ENCODE results near the gene TBCEL.

TBCEL gene

DNA sequence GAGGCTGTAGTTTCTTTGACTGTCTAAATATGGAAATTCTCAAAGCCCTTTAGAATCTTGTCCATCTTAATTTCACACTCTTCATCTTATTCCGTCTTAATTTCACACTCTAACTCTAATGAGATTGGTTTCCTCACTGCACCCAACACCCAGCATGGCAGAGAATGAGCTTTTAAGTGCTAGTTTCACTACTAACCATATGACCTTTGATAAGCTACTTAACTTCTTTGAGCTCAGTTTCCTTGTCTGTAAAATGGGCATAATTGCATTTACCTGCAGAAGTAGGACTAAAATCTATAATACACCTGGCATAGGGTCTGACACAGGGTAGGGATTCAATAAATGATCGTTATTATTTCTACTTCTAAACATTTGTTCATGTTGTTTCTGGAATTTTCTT is 30.4 kb downstream of the TBCEL start:
- Mint-ChIP-seq H3K36me3 (ENCODE audit: insufficient read depth) (peaks cover 17% of the 10 kb centered on the region), H3K4me1 (no peaks in the 10 kb centered on the region), H3K27ac (ENCODE audit: low read depth) (no peak overlapping the region), H3K4me3 (no peak overlapping the region), H3K27me3 (no peaks in the 10 kb centered on the region), H3K9me3 (no peaks in the 10 kb centered on the region)
- DNase-seq (ENCODE audit: low spot score in 2 of 2) (no peak), ATAC-seq (replicated peaks; ENCODE audit: extremely low read depth, poor library complexity, severe bottlenecking) (no peak)

GRCh38 chr11:121055076-121055475 is 31.2 kb downstream of the TBCEL start:
- H3K36me3 Mint-ChIP-seq (ENCODE audit: insufficient read depth) = peaks cover 17% of the 10 kb centered on the region
- DNase-seq (ENCODE audit: low spot score in 2 of 2) (no peak), ATAC-seq (replicated peaks; ENCODE audit: extremely low read depth, poor library complexity, severe bottlenecking) (no peak)
- no peak overlapping the region for H3K4me3 Mint-ChIP-seq
- no peaks in the 10 kb centered on the region for H3K9me3 Mint-ChIP-seq
- no peak overlapping the region for H3K27ac Mint-ChIP-seq (ENCODE audit: low read depth)
- no peaks in the 10 kb centered on the region for H3K27me3 Mint-ChIP-seq
- H3K4me1 Mint-ChIP-seq = no peaks in the 10 kb centered on the region

DNA sequence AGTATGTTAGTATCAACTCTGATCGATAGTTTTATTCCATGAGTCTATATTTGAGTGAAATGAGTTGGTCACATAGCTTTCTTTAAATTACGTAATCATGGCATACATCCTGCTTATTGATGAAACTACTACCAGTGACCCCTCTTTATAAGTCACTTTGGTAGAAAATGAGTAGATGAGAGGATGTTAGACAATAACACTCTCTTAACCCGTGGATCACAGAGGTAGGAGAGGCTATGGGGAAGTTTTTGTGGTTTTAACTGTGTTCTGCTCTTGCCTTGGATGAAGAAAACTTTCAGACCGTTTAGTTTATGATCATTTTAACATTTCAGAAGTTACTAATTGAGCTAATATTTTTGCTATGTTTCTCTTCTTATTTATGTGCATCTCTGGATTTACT is 34.0 kb downstream of the TBCEL start:
- no peak for DNase-seq (ENCODE audit: low spot score in 2 of 2)
- Mint-ChIP-seq H3K27ac (ENCODE audit: low read depth) (no peak overlapping the region), H3K36me3 (ENCODE audit: insufficient read depth) (peaks cover 15% of the 10 kb centered on the region), H3K9me3 (no peaks in the 10 kb centered on the region), H3K4me1 (no peaks in the 10 kb centered on the region), H3K4me3 (no peak overlapping the region), H3K27me3 (no peaks in the 10 kb centered on the region)
- ATAC-seq (replicated peaks; ENCODE audit: extremely low read depth, poor library complexity, severe bottlenecking) = no peak

DNA sequence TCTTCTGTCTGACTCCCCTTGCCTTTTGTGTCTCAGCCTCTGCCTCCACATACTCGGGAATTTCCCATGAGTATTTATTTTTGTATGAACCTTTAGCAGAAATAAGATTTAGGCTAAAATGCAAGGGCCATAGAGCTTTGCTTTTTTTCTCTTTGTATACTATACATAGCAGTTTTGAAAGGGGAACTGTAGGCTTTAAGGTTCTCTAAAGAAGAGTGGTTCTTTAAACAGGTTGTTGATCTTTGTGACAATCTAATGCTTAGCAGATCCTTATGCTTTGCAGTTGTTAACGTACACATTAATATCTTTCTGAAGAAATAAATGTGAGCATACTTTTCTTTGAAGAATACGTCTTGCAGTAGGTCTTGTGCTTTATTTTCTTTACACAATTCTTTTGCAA is 35.0 kb downstream of the TBCEL start:
- no peak overlapping the region for H3K4me3 Mint-ChIP-seq
- DNase-seq (ENCODE audit: low spot score in 2 of 2) (no peak), ATAC-seq (replicated peaks; ENCODE audit: extremely low read depth, poor library complexity, severe bottlenecking) (no peak)
- H3K9me3 Mint-ChIP-seq = no peaks in the 10 kb centered on the region
- H3K27me3 Mint-ChIP-seq = no peaks in the 10 kb centered on the region
- H3K27ac Mint-ChIP-seq (ENCODE audit: low read depth) = no peak overlapping the region
- H3K36me3 Mint-ChIP-seq (ENCODE audit: insufficient read depth) = peaks cover 12% of the 10 kb centered on the region
- H3K4me1 Mint-ChIP-seq = no peaks in the 10 kb centered on the region

- no peak overlapping the region for H3K27ac Mint-ChIP-seq (ENCODE audit: low read depth)
- no peaks in the 10 kb centered on the region for H3K4me1 Mint-ChIP-seq
- H3K9me3 Mint-ChIP-seq = no peaks in the 10 kb centered on the region
- H3K36me3 Mint-ChIP-seq (ENCODE audit: insufficient read depth) = peaks cover 10% of the 10 kb centered on the region
- DNase-seq (ENCODE audit: low spot score in 2 of 2) (no peak), ATAC-seq (replicated peaks; ENCODE audit: extremely low read depth, poor library complexity, severe bottlenecking) (no peak)
- no peak overlapping the region for H3K4me3 Mint-ChIP-seq
- no peaks in the 10 kb centered on the region for H3K27me3 Mint-ChIP-seq
Observed at GRCh38 chr11:121059605-121060004, 35.7 kb downstream of the TBCEL start.

GRCh38 chr11:121063728-121064127 is 39.8 kb downstream of the TBCEL start:
- no peaks in the 10 kb centered on the region for H3K27me3 Mint-ChIP-seq
- DNase-seq (ENCODE audit: low spot score in 2 of 2) = no peak
- no peak for ATAC-seq (replicated peaks; ENCODE audit: extremely low read depth, poor library complexity, severe bottlenecking)
- H3K27ac Mint-ChIP-seq (ENCODE audit: low read depth) = no peak overlapping the region
- no peak overlapping the region for H3K4me3 Mint-ChIP-seq
- peaks cover 13% of the 10 kb centered on the region for H3K36me3 Mint-ChIP-seq (ENCODE audit: insufficient read depth)
- H3K4me1 Mint-ChIP-seq = peaks cover 5% of the 10 kb centered on the region
- no peaks in the 10 kb centered on the region for H3K9me3 Mint-ChIP-seq

GRCh38 chr11:121066623-121067022 is 42.7 kb downstream of the TBCEL start:
- peaks cover 5% of the 10 kb centered on the region for H3K4me1 Mint-ChIP-seq
- H3K36me3 Mint-ChIP-seq (ENCODE audit: insufficient read depth) = peaks cover 12% of the 10 kb centered on the region

GRCh38 chr11:121067026-121067425 is 43.1 kb downstream of the TBCEL start:
- peaks cover 5% of the 10 kb centered on the region for H3K4me1 Mint-ChIP-seq
- H3K9me3 Mint-ChIP-seq = peaks cover 5% of the 10 kb centered on the region
- H3K36me3 Mint-ChIP-seq (ENCODE audit: insufficient read depth) = peaks cover 12% of the 10 kb centered on the region

More at GRCh38 chr11:121066623-121067022, 42.7 kb downstream of the TBCEL start:
- H3K9me3 Mint-ChIP-seq = peaks cover 5% of the 10 kb centered on the region
- no peak overlapping the region for H3K27ac Mint-ChIP-seq (ENCODE audit: low read depth)
- H3K4me3 Mint-ChIP-seq = no peak overlapping the region
- no peaks in the 10 kb centered on the region for H3K27me3 Mint-ChIP-seq
- DNase-seq (ENCODE audit: low spot score in 2 of 2) (no peak), ATAC-seq (replicated peaks; ENCODE audit: extremely low read depth, poor library complexity, severe bottlenecking) (no peak)

DNA sequence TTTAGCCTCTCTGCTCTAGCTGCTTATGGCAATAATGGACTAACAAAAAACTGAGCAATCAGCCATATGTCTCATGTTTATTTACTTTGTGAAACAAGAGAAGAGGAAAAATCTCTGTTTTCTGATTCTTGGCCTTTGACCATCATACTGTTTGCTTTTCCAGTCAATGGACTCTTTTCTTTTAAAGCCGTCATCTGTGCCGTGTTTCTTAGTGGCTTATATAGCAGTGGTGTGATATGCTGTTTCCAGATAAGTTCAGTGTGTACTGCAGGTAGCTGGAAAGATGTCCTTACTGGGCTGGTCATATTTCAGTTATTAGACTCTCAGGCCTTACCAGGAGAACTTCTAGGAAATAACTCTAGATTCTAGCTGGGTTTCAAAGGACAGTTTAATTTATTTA is 43.6 kb downstream of the TBCEL start:
- Mint-ChIP-seq H3K36me3 (ENCODE audit: insufficient read depth) (peaks cover 12% of the 10 kb centered on the region), H3K4me1 (peaks cover 5% of the 10 kb centered on the region), H3K9me3 (peaks cover 5% of the 10 kb centered on the region), H3K4me3 (no peak overlapping the region), H3K27me3 (no peaks in the 10 kb centered on the region), H3K27ac (ENCODE audit: low read depth) (no peak overlapping the region)
- DNase-seq (ENCODE audit: low spot score in 2 of 2) (no peak), ATAC-seq (replicated peaks; ENCODE audit: extremely low read depth, poor library complexity, severe bottlenecking) (no peak)

More at GRCh38 chr11:121067026-121067425, 43.1 kb downstream of the TBCEL start:
- Mint-ChIP-seq H3K27me3 (no peaks in the 10 kb centered on the region), H3K4me3 (no peak overlapping the region), H3K27ac (ENCODE audit: low read depth) (no peak overlapping the region)
- DNase-seq (ENCODE audit: low spot score in 2 of 2) (no peak), ATAC-seq (replicated peaks; ENCODE audit: extremely low read depth, poor library complexity, severe bottlenecking) (no peak)

DNA sequence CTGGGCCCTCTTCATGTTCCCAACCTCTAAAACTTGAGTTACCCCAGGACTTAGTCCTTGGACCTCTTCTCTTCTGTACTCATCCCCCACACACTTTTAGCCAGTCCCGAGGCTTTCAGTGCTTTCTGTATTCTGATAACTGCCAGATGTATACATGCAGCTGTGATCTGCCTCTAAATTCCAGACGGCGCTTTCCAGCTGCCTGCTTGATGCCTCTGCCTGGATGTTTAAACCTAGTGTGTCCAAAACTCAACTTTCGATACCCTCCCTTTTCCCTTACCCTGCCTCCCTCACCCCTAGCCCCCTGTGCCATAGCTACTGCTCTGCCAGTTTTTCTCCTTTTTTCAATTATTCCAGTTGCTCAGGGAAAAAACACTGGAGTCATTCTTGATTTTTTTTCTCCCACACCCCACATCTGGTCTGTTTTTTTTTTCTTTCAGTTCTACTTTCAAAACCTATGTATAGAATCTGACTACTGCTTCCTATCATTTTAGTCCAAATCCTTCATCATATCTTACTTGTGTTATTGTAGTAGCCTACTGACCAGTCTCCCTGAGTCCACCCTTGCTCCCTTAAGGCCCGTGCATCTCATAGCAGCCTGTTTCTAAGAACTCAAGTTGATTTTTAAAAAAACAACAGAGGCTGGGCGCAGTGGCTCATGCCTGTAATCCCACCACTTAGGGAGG is 44.2 kb downstream of the TBCEL start:
- no peak for DNase-seq (ENCODE audit: low spot score in 2 of 2)
- no peak for ATAC-seq (replicated peaks; ENCODE audit: extremely low read depth, poor library complexity, severe bottlenecking)
- Mint-ChIP-seq H3K9me3 (peaks cover 5% of the 10 kb centered on the region), H3K27me3 (no peaks in the 10 kb centered on the region), H3K36me3 (ENCODE audit: insufficient read depth) (peaks cover 8% of the 10 kb centered on the region), H3K4me3 (no peak overlapping the region), H3K27ac (ENCODE audit: low read depth) (no peak overlapping the region), H3K4me1 (peaks cover 5% of the 10 kb centered on the region)

DNA sequence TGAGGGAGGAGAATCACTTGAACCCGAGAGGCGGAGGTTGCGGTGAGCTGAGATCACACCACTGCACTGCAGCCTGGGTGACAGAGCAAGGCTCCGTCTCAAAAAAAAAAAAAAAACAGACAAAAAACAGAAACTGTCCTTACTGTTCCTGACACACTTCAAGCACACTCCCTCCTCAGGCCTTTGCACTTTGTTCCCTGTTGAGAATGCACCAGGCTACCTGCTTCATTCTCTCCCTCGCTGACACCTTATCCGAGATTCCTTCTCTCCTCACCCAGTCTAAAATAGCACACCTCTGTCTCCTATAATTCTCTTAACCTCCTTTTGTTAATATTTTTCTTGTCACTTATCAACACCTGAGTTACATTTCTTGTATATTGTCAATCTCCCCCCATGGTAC is 44.9 kb downstream of the TBCEL start:
- ATAC-seq (replicated peaks; ENCODE audit: extremely low read depth, poor library complexity, severe bottlenecking) = no peak
- no peak for DNase-seq (ENCODE audit: low spot score in 2 of 2)
- H3K4me3 Mint-ChIP-seq = no peak overlapping the region
- H3K9me3 Mint-ChIP-seq = peaks cover 5% of the 10 kb centered on the region
- no peaks in the 10 kb centered on the region for H3K27me3 Mint-ChIP-seq
- H3K4me1 Mint-ChIP-seq = peaks cover 5% of the 10 kb centered on the region
- peaks cover 8% of the 10 kb centered on the region for H3K36me3 Mint-ChIP-seq (ENCODE audit: insufficient read depth)
- H3K27ac Mint-ChIP-seq (ENCODE audit: low read depth) = no peak overlapping the region

GRCh38 chr11:121070951-121071845 is 47.3 kb downstream of the TBCEL start:
- Mint-ChIP-seq H3K27me3 (no peaks in the 10 kb centered on the region), H3K27ac (ENCODE audit: low read depth) (no peak overlapping the region), H3K36me3 (ENCODE audit: insufficient read depth) (peaks cover 14% of the 10 kb centered on the region), H3K9me3 (peaks cover 5% of the 10 kb centered on the region), H3K4me3 (no peak overlapping the region), H3K4me1 (peaks cover 5% of the 10 kb centered on the region)
- DNase-seq (ENCODE audit: low spot score in 2 of 2) (no peak), ATAC-seq (replicated peaks; ENCODE audit: extremely low read depth, poor library complexity, severe bottlenecking) (no peak)

Measured in central memory CD8-positive, alpha-beta T cell (primary cell).